Adipocyte (in vitro differentiated cells): ENCODE measurements around the gene ZNF581.

Experiments
- DNase-seq: peaks from one replicate; pipeline ENCODE4 v3.0.0-alpha.2; 2015; ENCODE audit warnings: low read depth
- H3K27me3 ChIP-seq: replicated peaks from 2 replicates; pipeline ENCODE4 v1.7.0; 2013; ENCODE audit warnings: mild to moderate bottlenecking, low read length, moderate library complexity; ENCODE audit not compliant: control insufficient read depth, insufficient read depth
- H3K36me3 ChIP-seq: 2 replicates; pipeline ENCODE4 v1.7.0; 2013; ENCODE audit warnings: low read length, mild to moderate bottlenecking, moderate library complexity; ENCODE audit not compliant: control insufficient read depth, insufficient read depth, severe bottlenecking
- H3K4me1 ChIP-seq: 2 replicates; pipeline ENCODE4 v1.7.0; 2013; ENCODE audit warnings: mild to moderate bottlenecking, low read length, moderate library complexity; ENCODE audit not compliant: control insufficient read depth, insufficient read depth
- H3K4me3 ChIP-seq: 2 replicates; pipeline ENCODE4 v1.7.0; 2013; ENCODE audit warnings: mild to moderate bottlenecking, low read length, moderate library complexity
- H3K9ac ChIP-seq: 2 replicates; pipeline ENCODE4 v1.7.0; 2013; ENCODE audit warnings: mild to moderate bottlenecking, low read length, moderate library complexity
- H3K9me3 ChIP-seq: 2 replicates; pipeline ENCODE4 v1.7.0; 2013; ENCODE audit warnings: mild to moderate bottlenecking, low read length, moderate library complexity; ENCODE audit not compliant: control insufficient read depth

Gene ZNF581

DNA sequence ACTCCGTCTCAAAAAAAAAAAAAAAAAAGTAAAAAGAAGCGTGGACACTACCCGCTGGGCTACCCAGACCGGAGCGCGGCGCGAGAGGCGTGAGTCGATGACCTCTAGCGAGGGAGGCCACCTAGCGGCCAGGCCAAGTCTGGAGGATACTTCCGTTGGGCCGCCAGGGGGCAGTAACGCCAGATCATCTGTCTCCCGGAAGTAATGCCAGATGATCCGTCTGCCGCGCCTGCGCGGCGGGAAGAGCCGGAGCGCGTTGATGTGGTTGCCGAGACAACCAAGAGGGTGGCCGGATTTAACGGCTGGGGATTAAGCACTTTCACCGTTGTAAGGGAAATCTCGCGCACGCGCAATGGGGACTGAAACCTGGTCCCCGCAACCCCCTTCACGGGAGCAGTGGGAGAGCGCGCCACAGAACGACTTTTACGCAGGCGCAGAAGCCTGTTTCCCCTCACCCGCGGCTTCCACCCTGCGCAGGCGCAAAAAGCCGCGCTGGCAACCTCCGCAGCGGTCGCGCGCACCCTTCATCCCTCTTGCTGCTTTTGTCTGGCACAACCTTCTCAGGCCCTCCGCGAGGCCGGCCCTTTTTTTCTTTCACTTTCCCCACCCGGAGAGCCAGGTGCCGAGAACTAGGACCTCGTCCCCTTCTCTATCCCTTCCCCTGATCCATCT lies 10.3 kb downstream of the ZNF581 start:
- peak overlapping the region; percentile 94 for H3K4me3 ChIP-seq
- no peaks in the 10 kb centered on the region for H3K27me3 ChIP-seq
- peaks cover 37% of the 10 kb centered on the region for H3K4me1 ChIP-seq
- H3K9ac ChIP-seq: peak overlapping the region; percentile 100
- DNase-seq: peak; percentile 99
- H3K9me3 ChIP-seq: no peaks in the 10 kb centered on the region
- H3K36me3 ChIP-seq: peaks cover 4% of the 10 kb centered on the region

DNA sequence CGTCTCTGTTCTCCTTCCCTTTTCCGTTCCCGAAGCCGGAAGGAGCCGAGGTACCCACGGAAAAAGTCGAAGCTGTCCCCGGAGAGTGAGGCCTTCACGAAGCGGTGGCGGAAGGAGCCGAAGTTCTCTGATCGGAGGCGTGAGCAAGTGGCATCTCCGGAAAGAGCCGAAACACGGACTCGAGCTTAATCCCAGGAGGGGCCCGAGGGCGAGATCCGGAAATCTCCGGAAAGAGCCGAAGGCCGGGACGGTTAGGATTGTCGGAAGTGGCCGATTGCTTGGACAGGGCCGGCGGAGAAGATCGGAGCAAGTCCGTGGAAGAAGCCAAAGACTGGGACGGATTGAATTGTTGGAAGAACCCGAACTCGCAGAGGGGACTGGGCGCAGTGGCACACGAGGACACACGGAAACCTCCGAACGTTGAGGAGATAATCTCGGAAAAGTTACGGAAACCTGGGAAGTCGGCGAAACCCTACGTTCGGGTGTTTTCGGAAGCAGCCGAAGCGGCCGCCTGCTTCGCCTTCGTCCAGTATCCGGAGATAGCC lies 10.9 kb downstream of the ZNF581 start:
- Histone ChIP-seq H3K36me3 (peaks cover 4% of the 10 kb centered on the region), H3K27me3 (no peaks in the 10 kb centered on the region), H3K4me1 (peaks cover 34% of the 10 kb centered on the region), H3K9me3 (no peaks in the 10 kb centered on the region), H3K9ac (peak overlapping the region; percentile 100), H3K4me3 (peak overlapping the region; percentile 94)
- DNase-seq: peak; percentile 100

DNA sequence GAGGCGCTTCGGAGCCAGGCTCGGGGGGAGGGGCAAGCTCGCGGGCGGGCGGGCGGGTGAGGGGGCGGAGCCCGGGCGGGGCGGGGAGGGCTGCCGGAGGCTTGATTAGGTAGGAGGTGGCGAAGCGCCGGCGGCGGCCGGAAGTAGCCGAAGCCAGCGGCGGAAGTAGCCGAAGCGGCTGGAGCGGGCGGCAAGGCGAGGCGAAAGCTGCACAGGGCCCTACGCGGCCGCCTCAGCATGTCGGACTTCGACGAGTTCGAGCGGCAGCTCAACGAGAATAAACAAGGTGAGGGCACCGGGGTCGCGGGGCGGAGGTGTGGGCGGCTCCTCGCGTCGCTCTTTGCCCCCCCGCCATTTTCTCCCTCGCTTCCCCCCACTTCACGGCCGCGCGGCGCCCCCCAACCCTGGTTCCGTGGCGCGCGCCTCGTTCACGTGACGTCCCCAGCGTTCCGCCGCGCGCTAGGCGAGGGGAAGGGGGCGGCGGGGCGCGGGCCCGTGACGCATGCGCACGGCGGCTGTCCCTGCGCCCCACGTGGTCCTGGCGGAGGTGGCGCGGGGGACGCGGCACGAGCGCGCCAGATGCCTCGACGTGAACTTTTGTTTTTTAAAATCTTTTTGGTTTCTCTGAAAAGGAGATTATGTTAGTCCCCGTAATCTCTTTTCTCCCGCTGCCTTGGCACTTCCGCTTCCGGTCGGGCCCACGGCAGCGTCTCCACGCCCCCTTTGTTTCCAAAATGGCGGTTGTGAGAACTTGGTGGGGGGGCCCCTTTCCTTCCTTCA lies 11.6 kb downstream of the ZNF581 start, which contains the start of gene U2AF2:
Gene U2AF2 (plus strand): TSS at position 168 of the 780 bp plus-strand sequence. CDS start 70 bp downstream, at position 238.
- peak within 1 kb of the TSS; percentile 100 for H3K9ac ChIP-seq
- peak; percentile 98 for DNase-seq
- H3K4me3 ChIP-seq: peak within 1 kb of the TSS; percentile 94
- H3K27me3 ChIP-seq: no peaks in the 10 kb centered on the region
- H3K36me3 ChIP-seq: peaks cover 4% of the 10 kb centered on the region
- no peaks in the 10 kb centered on the region for H3K9me3 ChIP-seq
- H3K4me1 ChIP-seq: peaks cover 33% of the 10 kb centered on the region

DNA sequence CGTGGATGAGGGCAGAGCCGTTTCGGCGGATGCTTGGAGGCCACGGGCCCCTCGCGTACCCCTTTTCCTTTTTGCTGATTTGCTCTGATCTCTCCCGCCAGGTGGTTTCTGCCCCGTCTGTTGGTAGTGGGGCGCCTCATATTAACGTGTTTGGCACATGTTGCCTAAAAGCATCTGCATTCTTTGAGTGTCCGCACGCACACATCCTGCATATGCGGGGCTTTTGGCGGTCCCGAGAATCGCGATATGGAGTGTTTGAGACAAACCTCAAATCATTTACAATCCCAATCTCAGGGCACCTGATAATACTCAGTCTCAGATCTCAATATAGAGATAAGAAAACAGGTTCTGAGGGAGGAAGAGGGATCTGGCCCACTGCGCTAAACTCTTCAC lies 12.2 kb downstream of the ZNF581 start:
- no peaks in the 10 kb centered on the region for H3K9me3 ChIP-seq
- H3K4me3 ChIP-seq: peak overlapping the region; percentile 89
- DNase-seq: no peak
- no peaks in the 10 kb centered on the region for H3K27me3 ChIP-seq
- peak overlapping the region; percentile 100 for H3K9ac ChIP-seq
- peaks cover 33% of the 10 kb centered on the region for H3K4me1 ChIP-seq
- H3K36me3 ChIP-seq: peaks cover 9% of the 10 kb centered on the region

DNA sequence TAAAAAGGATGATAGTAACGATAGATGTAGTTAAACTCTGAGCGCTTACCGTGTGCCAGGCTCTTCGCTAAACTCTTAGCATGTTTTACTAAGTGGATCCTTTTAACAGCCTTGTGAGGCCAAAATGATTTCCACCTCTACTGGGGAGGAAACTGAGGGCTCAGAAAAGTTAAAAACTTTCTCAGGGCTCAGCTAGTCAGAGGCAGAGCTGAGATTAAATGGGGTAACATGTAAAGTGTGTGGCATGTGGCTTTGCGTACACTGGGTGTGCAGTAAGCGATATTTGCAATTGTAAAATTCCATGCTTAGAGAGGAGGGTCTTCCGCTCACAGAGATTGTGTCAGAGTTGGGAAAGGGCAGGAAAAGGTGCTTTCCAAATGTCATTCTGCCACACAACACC lies 13.1 kb downstream of the ZNF581 start:
- Histone ChIP-seq H3K4me1 (peaks cover 33% of the 10 kb centered on the region), H3K9ac (peak overlapping the region; percentile 100), H3K4me3 (peak overlapping the region; percentile 89), H3K27me3 (no peaks in the 10 kb centered on the region), H3K36me3 (peaks cover 19% of the 10 kb centered on the region), H3K9me3 (no peaks in the 10 kb centered on the region)
- no peak for DNase-seq

DNA sequence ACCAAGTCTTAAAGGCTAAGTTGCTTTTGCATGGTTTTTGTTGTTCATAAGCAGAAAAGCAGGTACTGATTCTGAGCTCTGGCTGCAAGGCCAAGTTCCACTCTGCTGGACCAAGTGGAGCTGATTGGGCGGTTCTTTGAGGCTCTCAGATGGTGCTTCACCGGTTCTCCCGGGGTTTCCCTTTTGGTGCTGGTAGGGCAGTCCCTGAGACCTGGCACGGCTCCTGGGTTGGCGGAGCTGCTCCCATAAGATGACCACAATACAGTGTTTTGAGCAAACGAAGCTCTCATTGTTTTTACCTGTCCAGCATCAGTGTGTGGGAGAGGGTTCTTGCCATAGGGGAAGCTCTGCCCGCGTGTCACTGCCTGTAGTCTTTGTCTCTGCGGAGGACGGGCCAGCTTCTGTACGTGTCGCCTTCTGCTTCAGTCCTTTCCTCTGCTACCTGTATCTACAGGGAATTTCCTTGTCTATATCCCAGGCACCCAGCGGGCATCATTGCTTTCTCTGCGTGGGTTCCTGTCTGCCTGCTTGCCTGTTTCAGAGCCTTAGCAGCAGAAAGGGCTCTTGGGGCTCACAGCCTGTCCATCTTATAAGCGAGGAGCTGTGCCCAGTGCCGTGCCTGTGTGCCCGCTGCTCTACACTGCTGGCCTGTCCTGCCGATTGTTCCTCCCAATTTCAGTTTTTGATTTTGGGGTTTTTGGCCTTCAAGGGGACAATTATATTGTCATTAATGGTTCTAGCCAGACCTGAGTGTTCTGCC lies 13.7 kb downstream of the ZNF581 start:
- no peak for DNase-seq
- H3K9me3 ChIP-seq: no peaks in the 10 kb centered on the region
- peak overlapping the region; percentile 89 for H3K4me3 ChIP-seq
- peak overlapping the region; percentile 100 for H3K9ac ChIP-seq
- peaks cover 33% of the 10 kb centered on the region for H3K4me1 ChIP-seq
- H3K27me3 ChIP-seq: no peaks in the 10 kb centered on the region
- H3K36me3 ChIP-seq: peaks cover 23% of the 10 kb centered on the region

DNA sequence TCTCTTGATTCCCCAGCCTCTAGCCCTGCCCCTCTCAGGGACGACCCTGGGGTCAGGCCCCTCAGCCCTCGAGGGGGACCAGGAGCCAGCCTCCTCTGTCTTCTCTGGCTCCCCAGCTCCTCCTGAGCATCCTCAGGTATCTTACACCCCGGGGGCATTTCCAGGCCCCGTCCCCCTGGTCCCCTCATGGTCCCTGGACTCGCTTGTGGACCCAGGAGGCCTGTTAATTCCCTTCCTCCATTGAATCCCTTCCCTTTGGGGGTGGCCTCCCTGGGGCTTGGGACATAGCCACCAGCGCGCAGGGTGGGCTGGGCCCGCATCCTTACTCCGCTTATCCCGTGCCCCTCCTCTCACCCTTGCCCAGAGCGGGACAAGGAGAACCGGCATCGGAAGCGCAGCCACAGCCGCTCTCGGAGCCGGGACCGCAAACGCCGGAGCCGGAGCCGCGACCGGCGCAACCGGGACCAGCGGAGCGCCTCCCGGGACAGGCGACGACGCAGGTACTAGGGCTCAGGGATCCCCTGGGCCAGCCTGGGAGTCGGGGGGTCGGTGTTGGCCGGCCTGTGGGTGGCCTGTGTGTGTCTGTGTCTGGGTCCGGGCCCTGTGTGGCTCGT lies 15.5 kb downstream of the ZNF581 start:
- Histone ChIP-seq H3K36me3 (peaks cover 37% of the 10 kb centered on the region), H3K4me1 (peaks cover 33% of the 10 kb centered on the region), H3K27me3 (no peaks in the 10 kb centered on the region), H3K9ac (peak overlapping the region; percentile 52), H3K9me3 (no peaks in the 10 kb centered on the region), H3K4me3 (peak overlapping the region; percentile 35)
- no peak for DNase-seq

DNA sequence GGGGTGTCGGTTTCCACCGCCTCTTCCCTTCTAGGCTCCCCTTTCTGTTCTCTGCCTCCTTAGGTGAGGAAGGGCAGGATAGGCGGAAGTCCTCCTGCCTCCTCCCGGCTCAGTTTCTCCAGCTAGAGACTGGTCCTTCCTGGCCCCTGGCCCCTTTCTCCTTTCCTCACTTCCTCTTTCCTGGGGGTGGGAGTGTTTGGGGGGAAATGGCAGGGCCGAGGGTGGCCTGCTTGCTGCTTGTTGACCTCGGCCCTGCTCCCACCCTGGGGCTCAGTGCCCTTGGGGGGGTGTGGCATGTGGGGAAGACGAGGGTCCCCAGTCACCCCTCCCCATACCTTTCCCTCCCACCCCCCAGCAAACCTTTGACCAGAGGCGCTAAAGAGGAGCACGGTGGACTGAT lies 16.4 kb downstream of the ZNF581 start:
- Histone ChIP-seq H3K27me3 (no peaks in the 10 kb centered on the region), H3K9ac (no peak overlapping the region), H3K9me3 (no peaks in the 10 kb centered on the region), H3K36me3 (peaks cover 45% of the 10 kb centered on the region), H3K4me3 (no peak overlapping the region), H3K4me1 (peaks cover 33% of the 10 kb centered on the region)
- DNase-seq: no peak

DNA sequence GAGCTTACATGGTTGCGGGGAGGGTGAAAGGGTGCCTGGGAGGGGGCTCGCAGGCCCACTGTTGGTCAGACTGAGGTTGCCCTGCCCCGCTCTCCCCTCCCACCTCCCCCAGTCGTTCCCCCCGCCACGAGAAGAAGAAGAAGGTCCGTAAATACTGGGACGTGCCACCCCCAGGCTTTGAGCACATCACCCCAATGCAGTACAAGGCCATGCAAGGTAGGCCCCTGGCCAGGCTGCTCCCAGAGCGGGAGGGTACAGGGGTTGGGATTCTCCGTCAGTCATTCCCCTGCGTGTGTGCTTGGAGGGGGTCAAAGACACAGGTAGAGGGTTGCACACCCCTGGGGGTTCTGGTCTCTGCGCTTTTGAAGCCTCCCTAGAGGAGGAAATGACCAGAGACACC lies 17.0 kb downstream of the ZNF581 start:
- Histone ChIP-seq H3K36me3 (peaks cover 50% of the 10 kb centered on the region), H3K4me3 (no peak overlapping the region), H3K9ac (no peak overlapping the region), H3K4me1 (peaks cover 33% of the 10 kb centered on the region), H3K9me3 (no peaks in the 10 kb centered on the region), H3K27me3 (no peaks in the 10 kb centered on the region)
- DNase-seq: no peak

DNA sequence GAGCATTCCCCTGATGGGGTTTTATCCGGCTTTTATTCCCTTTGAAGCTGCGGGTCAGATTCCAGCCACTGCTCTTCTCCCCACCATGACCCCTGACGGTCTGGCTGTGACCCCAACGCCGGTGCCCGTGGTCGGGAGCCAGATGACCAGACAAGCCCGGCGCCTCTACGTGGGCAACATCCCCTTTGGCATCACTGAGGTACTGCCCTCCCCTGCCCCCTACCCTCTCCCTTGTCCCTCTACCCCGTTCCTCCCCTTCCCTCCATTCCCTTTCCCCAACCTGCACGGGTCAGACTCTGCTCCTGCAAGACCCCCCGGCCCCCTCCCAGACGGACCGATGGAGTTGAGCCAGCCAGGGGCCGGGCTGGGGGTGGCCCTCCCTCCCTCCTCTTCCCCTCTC lies 17.5 kb downstream of the ZNF581 start:
- no peaks in the 10 kb centered on the region for H3K27me3 ChIP-seq
- peaks cover 56% of the 10 kb centered on the region for H3K36me3 ChIP-seq
- H3K4me1 ChIP-seq: peaks cover 30% of the 10 kb centered on the region
- H3K9ac ChIP-seq: no peak overlapping the region
- DNase-seq: no peak
- no peak overlapping the region for H3K4me3 ChIP-seq
- H3K9me3 ChIP-seq: no peaks in the 10 kb centered on the region
